Liver (tissue), 9 donors: Measurements from ENCODE around the gene MEGF6. TPM values are rescaled to one million over a fixed set of nuclear protein-coding genes. Genes with fewer than 3 reads are reported as not detected.

Experiments
- DNase-seq: peaks from one replicate; pipeline ENCODE4 v3.0.0-alpha.2; 2017; ENCODE audit warnings: low spot score
- H3K27ac ChIP-seq, 2 donors: one replicate each; pipeline ENCODE4 v1.7.0; 2013; ENCODE audit warnings: inconsistent platforms in 2 of 2, low read length in 2 of 2, control low read depth in 1 of 2, low read depth in 1 of 2, mild to moderate bottlenecking in 1 of 2
- H3K27me3 ChIP-seq, 4 donors: one replicate each; pipeline versions ENCODE4 v1.6.1 to v1.7.0; 2013; ENCODE audit warnings: low read length in 3 of 4, inconsistent platforms in 1 of 4, mild to moderate bottlenecking in 1 of 4, moderate library complexity in 1 of 4; ENCODE audit not compliant: control insufficient read depth in 4 of 4, insufficient read depth in 4 of 4
- H3K36me3 ChIP-seq, 4 donors: one replicate each; pipeline versions ENCODE4 v1.6.1 to v1.7.0; 2013; ENCODE audit warnings: low read length in 3 of 4, mild to moderate bottlenecking in 3 of 4, low read depth in 1 of 4, moderate library complexity in 1 of 4; ENCODE audit not compliant: control insufficient read depth in 4 of 4, insufficient read depth in 3 of 4
- H3K4me1 ChIP-seq, 4 donors: one replicate each; pipeline versions ENCODE4 v1.6.1 to v1.7.0; 2013; ENCODE audit warnings: low read length in 3 of 4, mild to moderate bottlenecking in 3 of 4, moderate library complexity in 1 of 4; ENCODE audit not compliant: control insufficient read depth in 4 of 4, insufficient read depth in 4 of 4
- H3K4me3 ChIP-seq, 3 donors: one replicate each; pipeline versions ENCODE4 v1.6.1 to v1.7.0; 2013; ENCODE audit warnings: low read length in 3 of 3, control low read depth in 1 of 3, low read depth in 1 of 3, mild to moderate bottlenecking in 1 of 3
- H3K9ac ChIP-seq, 2 donors: one replicate each; pipeline ENCODE4 v1.7.0; 2013; ENCODE audit warnings: low read length in 2 of 2, mild to moderate bottlenecking in 2 of 2, moderate library complexity in 2 of 2, control low read depth in 1 of 2, low read depth in 1 of 2
- H3K9me3 ChIP-seq, 4 donors: one replicate each; pipeline versions ENCODE4 v1.6.1 to v1.7.0; 2013; ENCODE audit warnings: low read length in 3 of 4; ENCODE audit not compliant: control insufficient read depth in 4 of 4
- ATF3 ChIP-seq: IDR thresholded peaks from 2 replicates; pipeline ENCODE4 v1.6.1; 2016; ENCODE audit warnings: antibody characterized with exemption
- CTCF ChIP-seq: fragments of 150-350 bp; IDR thresholded peaks from 2 replicates; pipeline ENCODE4 v1.5.1; 2017; ENCODE audit warnings: improper control_type of control experiment, low read depth, low read length; ENCODE audit not compliant: missing input control
- FOXA1 ChIP-seq: IDR thresholded peaks from 2 replicates; pipeline ENCODE4 v1.6.1; 2016; ENCODE audit warnings: antibody characterized with exemption
- FOXA2 ChIP-seq: IDR thresholded peaks from 2 replicates; pipeline ENCODE4 v1.6.1; 2016; ENCODE audit warnings: antibody characterized with exemption
- GABPA ChIP-seq, 2 donors: IDR thresholded peaks in 1 of 2; conservative IDR thresholded peaks in 1 of 2; 2 replicates each; pipeline ENCODE4 v1.6.1; 2016; ENCODE audit warnings: antibody characterized with exemption in 2 of 2, mild to moderate bottlenecking in 1 of 2, moderate library complexity in 1 of 2
- HNF4G ChIP-seq: IDR thresholded peaks from 2 replicates; pipeline ENCODE4 v1.6.1; 2016; ENCODE audit warnings: antibody characterized with exemption
- JUND ChIP-seq, 2 donors: IDR thresholded peaks; 2 replicates each; pipeline ENCODE4 v1.6.1; 2016; ENCODE audit warnings: antibody characterized with exemption in 2 of 2
- MAX ChIP-seq: IDR thresholded peaks from 2 replicates; pipeline ENCODE4 v1.6.1; 2016; ENCODE audit warnings: antibody characterized with exemption
- NR2F2 ChIP-seq: IDR thresholded peaks from 2 replicates; pipeline ENCODE4 v1.6.1; 2016; ENCODE audit warnings: antibody characterized with exemption
- RAD21 ChIP-seq, 2 donors: IDR thresholded peaks; 2 replicates each; pipeline ENCODE4 v1.6.1; 2016; ENCODE audit warnings: antibody characterized with exemption in 2 of 2, mild to moderate bottlenecking in 2 of 2
- REST ChIP-seq: IDR thresholded peaks from 2 replicates; pipeline ENCODE4 v1.6.1; 2016; ENCODE audit warnings: antibody characterized with exemption, mild to moderate bottlenecking
- RXRA ChIP-seq, 2 donors: IDR thresholded peaks; 2 replicates each; pipeline ENCODE4 v1.6.1; 2017 to 2018; ENCODE audit warnings: antibody characterized with exemption in 2 of 2, mild to moderate bottlenecking in 1 of 2
- SP1 ChIP-seq: IDR thresholded peaks from 2 replicates; pipeline ENCODE4 v1.6.1; 2018; ENCODE audit warnings: antibody characterized with exemption, mild to moderate bottlenecking
- TAF1 ChIP-seq: conservative IDR thresholded peaks from 2 replicates; pipeline ENCODE4 v1.6.1; 2016; ENCODE audit warnings: antibody characterized with exemption, mild to moderate bottlenecking
- ZBTB33 ChIP-seq: IDR thresholded peaks from 2 replicates; pipeline ENCODE4 v1.6.1; 2016; ENCODE audit warnings: antibody characterized with exemption
- WGBS: extraction: QIAGEN DNeasy Blood & Tissue Kit; methylation state at CpG from one replicate; pipeline ENCODE4 v1.1.7; 2013; 5-methylcytosine and 5-hydroxymethylcytosine counted together
- polyA plus RNA-seq, 2 donors: library from polyadenylated mRNA; stranded (reverse) in 1 of 2; unstranded in 1 of 2; fragments of 200-250 nt in 1 of 2; fragments of >200 nt in 1 of 2; fragmentation: Nextera tagmentation in 1 of 2; extraction: Ambion mirVana in 1 of 2; gene quantifications; one replicate each; pipeline versions ENCODE4 v1.2.1 to v1.2.3, GENCODE V29; 2013 to 2015
- total RNA-seq, 2 donors: library from RNA; depleted of rRNA; stranded (reverse); fragments of >200 nt; gene quantifications; one replicate each; pipeline ENCODE4 v1.2.3, GENCODE V29; 2014
- donor health status: healthy.
- donor health status: healthy.
- donor health status: healthy.
- donor health status: healthy.
- donor health status: healthy.

Gene MEGF6
- total and polyA plus RNA-seq, 4 donors = 1.3 to 11.0 (median 4.0) TPM

- 85% methylated on average over 11 of the region's 11 CpGs for WGBS
- no peak overlapping the region for H3K4me3 ChIP-seq
- no peaks in the 10 kb centered on the region for H3K36me3 ChIP-seq
- H3K4me1 ChIP-seq = peaks cover 0 to 2% (median 0%) of the 10 kb centered on the region in 4 donors
- no peak for DNase-seq
- H3K27ac ChIP-seq = no peak overlapping the region
- no peaks in the 10 kb centered on the region for H3K9me3 ChIP-seq
- H3K9ac ChIP-seq = no peak overlapping the region
- TF ChIP-seq MAX = no peak
- H3K27me3 ChIP-seq = no peaks in the 10 kb centered on the region
These were observed 103.6 kb downstream of the MEGF6 start for GRCh38 chr1:3507636-3508275.

GRCh38 chr1:3506943-3507342, 104.4 kb downstream of the MEGF6 start:
- Histone ChIP-seq H3K4me1 (peaks cover 0 to 2% (median 0%) of the 10 kb centered on the region in 4 donors), H3K4me3 (no peak overlapping the region), H3K9me3 (no peaks in the 10 kb centered on the region), H3K27ac (no peak overlapping the region), H3K36me3 (no peaks in the 10 kb centered on the region), H3K9ac (no peak overlapping the region), H3K27me3 (no peaks in the 10 kb centered on the region)
- 80% methylated on average over 7 of the region's 7 CpGs for WGBS
- TF ChIP-seq JUND (IDR thresholded peaks at IDR 0.05) (no peak), GABPA (IDR thresholded peaks at IDR 0.05 in 1 of 2, conservative IDR thresholded peaks at IDR 0.05 in 1 of 2) (no peak), RAD21 (IDR thresholded peaks at IDR 0.05) (no peak), MAX (no peak), SP1 (no peak), ZBTB33 (no peak), CTCF (no peak), TAF1 (no peak), FOXA1 (no peak), REST (no peak), FOXA2 (no peak), NR2F2 (no peak), RXRA (IDR thresholded peaks at IDR 0.05) (no peak), HNF4G (no peak), ATF3 (no peak)
- no peak for DNase-seq
